GM10248 (cell line): ENCODE measurements around the gene TPD52L2.

Source experiments
- CTCF ChIA-PET: fragments of 300-600 bp; sonication (Branson Sonifier 250); formaldehyde crosslinking; extraction: SDS; loops from one replicate; lab custom pipeline; 2021; ENCODE audit warnings: antibody characterized with exemption; lab: Yijun Ruan, JAX
- POLR2A ChIA-PET: fragments of 350-650 bp; sonication (Branson Sonifier 250); formaldehyde crosslinking; extraction: SDS; loops from one replicate; lab custom pipeline; 2020; ENCODE audit warnings: antibody characterized with exemption; lab: Yijun Ruan, JAX
- DNase-seq: peaks from one replicate; pipeline ENCODE4 v3.0.0; 2012; ENCODE audit errors: extremely low spot score
- CTCF ChIP-seq: IDR thresholded peaks from 2 replicates; pipeline ENCODE4 v1.5.1; 2012; ENCODE audit warnings: mild to moderate bottlenecking, low read depth; ENCODE audit errors: extremely low read depth, missing control alignments, control extremely low read depth

The TPD52L2 gene

GRCh38 chr20:63854766-63855362, 10.2 kb upstream of the TPD52L2 start:
- POLR2A ChIA-PET = interaction anchor here (1.4 kb wide), 1 partner anchor 10 kb away, joined by 3 read pairs; the partner anchor contains the start of gene TPD52L2
- no peak for TF ChIP-seq CTCF
- CTCF ChIA-PET = interaction anchor here (0.7 to 1.0 kb wide), 3 partner anchors 9 to 317 kb away, joined by 3 read pairs; partner anchors contain the start of gene PTK6
- DNase-seq = no peak

GRCh38 chr20:63855363-63856097, 9.5 kb upstream of the TPD52L2 start:
- POLR2A ChIA-PET = interaction anchor here (1.4 kb wide), 1 partner anchor 10 kb away, joined by 3 read pairs; the partner anchor contains the start of gene TPD52L2
- DNase-seq = no peak
- no peak for TF ChIP-seq CTCF
- CTCF ChIA-PET = interaction anchor here (0.8 to 1.0 kb wide), 2 partner anchors 8 to 110 kb away, joined by 3 read pairs; no protein-coding TSS in a partner anchor

- DNase-seq = no peak
- CTCF ChIA-PET = no interaction called here
- no peak for TF ChIP-seq CTCF
- POLR2A ChIA-PET = interaction anchor here (0.7 kb wide), 1 partner anchor 14 kb away, joined by 3 read pairs; no protein-coding TSS in a partner anchor
Measured at GRCh38 chr20:63856098-63856511, 9.0 kb upstream of the TPD52L2 start.

GRCh38 chr20:63857764-63858392, 7.2 kb upstream of the TPD52L2 start:
- TF ChIP-seq CTCF = no peak
- CTCF ChIA-PET = no interaction called here
- no peak for DNase-seq
- POLR2A ChIA-PET = no interaction called here

GRCh38 chr20:63858393-63859165, 6.5 kb upstream of the TPD52L2 start:
- ChIA-PET CTCF (no interaction called here), POLR2A (no interaction called here)
- TF ChIP-seq CTCF = no peak
- no peak for DNase-seq

- ChIA-PET POLR2A (no interaction called here), CTCF (no interaction called here)
- DNase-seq = no peak
- TF ChIP-seq CTCF = no peak
Measured at GRCh38 chr20:63859166-63859699, 5.8 kb upstream of the TPD52L2 start.
